Measurements from ENCODE around the gene CDC34.

DNA sequence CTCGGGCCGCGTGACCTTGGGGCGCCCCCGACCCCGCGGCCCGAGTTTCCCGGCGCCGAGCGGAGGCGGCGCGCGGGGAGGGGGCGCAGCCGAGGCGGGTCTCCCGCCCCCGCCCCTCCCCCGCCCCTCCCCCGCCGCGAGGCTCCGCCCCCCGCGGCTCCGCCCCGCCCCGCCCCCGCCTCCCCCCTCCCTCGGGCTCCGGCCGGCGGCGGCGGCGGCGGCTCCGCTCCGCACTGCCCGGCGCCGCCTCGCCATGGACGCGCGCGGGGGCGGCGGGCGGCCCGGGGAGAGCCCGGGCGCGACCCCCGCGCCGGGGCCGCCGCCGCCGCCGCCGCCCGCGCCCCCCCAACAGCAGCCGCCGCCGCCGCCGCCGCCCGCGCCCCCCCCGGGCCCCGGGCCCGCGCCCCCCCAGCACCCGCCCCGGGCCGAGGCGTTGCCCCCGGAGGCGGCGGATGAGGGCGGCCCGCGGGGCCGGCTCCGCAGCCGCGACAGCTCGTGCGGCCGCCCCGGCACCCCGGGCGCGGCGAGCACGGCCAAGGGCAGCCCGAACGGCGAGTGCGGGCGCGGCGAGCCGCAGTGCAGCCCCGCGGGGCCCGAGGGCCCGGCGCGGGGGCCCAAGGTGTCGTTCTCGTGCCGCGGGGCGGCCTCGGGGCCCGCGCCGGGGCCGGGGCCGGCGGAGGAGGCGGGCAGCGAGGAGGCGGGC lies 58.3 kb downstream of the CDC34 start, which contains the start of gene HCN2:
- TF ChIP-seq POLR2A (IDR thresholded peaks at IDR 0.05), result no peak
- TF ChIP-seq, protein P1, sequence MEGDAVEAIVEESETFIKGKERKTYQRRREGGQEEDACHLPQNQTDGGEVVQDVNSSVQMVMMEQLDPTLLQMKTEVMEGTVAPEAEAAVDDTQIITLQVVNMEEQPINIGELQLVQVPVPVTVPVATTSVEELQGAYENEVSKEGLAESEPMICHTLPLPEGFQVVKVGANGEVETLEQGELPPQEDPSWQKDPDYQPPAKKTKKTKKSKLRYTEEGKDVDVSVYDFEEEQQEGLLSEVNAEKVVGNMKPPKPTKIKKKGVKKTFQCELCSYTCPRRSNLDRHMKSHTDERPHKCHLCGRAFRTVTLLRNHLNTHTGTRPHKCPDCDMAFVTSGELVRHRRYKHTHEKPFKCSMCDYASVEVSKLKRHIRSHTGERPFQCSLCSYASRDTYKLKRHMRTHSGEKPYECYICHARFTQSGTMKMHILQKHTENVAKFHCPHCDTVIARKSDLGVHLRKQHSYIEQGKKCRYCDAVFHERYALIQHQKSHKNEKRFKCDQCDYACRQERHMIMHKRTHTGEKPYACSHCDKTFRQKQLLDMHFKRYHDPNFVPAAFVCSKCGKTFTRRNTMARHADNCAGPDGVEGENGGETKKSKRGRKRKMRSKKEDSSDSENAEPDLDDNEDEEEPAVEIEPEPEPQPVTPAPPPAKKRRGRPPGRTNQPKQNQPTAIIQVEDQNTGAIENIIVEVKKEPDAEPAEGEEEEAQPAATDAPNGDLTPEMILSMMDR (IDR thresholded peaks at IDR 0.05), result no peak
- TF ChIP-seq POLR2AphosphoS5 (IDR thresholded peaks at IDR 0.05), result no peak
- no peak for TF ChIP-seq EP300 (IDR thresholded peaks at IDR 0.05; ENCODE audit: low read depth)
